NCI-H446 treated with DMSO at 0.1 percent for 48 hours (cell line): ENCODE measurements around the gene FGF3.

ENCODE experiments used
- DNase-seq: peaks from one replicate; lab custom pipeline; 2025; lab: John Stamatoyannopoulos, UW

FGF3 gene

DNA sequence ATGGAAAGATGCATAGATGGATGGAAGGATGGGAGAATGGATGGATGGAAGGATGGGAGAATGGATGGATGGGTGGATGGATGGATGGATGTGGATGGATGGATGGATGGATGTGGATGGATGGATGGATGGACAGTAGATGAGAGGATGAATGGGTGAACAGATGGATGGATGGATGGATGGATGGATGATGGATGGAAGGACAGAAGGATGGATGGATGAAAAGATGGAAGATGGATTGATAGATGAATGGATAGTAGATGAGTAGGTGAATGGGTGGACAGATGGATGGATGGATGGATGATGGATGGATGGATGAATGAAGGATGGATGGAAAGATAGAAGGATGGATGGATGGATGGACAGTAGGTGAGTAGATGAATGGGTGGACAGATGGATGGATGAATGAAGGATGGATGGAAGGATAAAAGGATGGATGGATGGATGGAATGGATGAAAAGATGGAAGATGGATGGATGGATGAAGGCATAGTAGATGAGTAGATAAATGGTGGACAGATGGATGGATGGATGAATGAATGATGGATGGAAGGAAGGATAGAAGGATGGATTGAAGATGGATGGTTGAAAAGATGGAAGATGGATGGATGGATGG, 15.5 kb downstream of the FGF3 start:
- DNase-seq = no peak

DNA sequence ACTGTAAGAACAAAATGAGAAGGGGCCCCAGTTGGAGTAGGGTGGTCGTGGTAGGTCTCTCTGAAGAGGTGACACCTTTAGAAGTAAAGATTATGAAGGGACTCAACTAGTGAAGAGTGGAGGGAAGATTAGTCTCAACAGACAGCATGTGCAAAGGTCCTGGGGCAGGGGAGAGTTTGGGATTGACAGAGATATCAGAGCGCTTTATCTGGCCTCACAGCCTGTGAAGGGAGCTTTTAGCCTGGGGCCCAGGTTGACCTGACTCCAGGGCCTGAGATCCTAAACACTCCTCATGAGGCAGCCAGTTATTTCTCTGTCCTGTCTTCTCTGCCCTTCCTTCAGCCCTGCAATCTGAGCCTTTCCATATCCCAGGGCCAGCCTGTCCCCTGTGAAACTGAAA, 16.2 kb downstream of the FGF3 start:
- no peak for DNase-seq

DNA sequence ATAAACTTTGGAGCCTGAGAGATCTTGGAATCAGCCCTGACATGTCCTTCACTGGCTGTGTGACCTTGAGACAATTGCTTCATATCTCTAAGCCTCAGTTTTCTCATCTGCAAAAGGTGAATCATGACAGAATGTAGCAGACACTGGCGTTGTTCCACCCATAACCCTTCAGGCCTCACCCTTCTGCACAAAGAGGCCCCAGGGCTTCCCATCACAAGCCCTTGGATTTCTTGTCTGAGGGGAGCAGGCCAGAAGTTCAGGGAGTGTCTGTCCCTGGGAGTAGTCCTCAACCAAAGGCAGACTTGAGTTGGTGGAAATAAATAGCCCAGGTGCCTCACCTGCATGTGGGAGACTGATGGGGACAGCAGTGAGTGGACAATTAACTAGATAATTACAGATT, 16.6 kb downstream of the FGF3 start:
- DNase-seq = no peak

DNA sequence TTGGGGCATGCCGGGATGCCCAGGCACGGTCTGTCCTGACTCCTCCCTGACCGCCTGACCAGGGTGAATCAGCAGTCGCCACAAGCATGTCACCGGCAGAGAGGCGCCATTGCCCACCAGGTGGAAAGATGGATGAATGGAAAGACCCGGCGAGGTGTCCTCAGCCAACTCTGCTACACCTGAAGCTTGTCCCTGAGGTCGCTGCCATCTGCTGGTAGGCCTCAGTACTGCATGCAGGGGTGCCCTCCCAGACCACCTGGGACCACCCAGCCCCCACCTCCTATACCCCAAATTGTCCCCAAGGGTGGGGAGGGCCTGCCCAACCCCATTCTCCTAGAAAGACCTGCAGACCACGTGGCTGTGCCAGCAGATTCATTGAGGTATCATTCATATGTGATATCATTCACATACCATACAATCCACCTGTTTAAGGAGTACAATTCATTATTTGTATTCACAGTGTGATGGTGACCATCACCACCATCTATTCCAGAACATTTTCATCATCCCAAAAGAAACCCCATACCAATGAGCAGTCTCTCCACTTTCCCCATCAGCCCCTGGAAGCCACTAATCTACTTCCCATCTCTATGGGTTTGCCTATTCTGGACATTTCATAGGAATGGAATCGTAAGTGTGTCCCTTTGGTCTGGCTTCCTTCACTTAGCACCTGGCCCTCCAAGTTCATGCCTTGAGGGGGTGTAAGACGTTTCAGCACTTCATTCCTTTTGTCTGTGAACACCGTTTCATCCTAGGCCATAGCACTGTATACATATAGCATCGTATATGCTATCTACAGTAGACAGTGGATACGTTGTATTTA, 17.5 kb downstream of the FGF3 start:
- no peak for DNase-seq

DNA sequence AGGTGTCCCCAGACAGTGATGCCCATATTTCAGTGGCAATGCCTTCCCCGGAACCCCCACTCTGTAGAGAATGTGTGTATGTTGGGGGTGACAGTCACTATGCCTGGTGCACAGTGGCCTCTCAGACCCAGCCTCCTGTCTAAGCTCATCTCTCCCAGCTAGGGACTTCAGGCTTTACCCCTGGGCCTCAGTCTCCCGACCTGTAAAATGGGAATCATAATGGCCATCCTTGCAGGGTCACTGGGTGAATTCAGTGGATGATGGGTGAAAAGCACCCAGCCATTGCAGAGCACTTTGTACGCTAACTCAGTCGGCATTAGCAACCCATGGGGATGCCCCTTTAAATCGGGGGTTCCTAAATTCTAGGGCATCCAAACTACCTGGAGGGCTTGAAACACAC, 18.9 kb downstream of the FGF3 start:
- DNase-seq = no peak

DNA sequence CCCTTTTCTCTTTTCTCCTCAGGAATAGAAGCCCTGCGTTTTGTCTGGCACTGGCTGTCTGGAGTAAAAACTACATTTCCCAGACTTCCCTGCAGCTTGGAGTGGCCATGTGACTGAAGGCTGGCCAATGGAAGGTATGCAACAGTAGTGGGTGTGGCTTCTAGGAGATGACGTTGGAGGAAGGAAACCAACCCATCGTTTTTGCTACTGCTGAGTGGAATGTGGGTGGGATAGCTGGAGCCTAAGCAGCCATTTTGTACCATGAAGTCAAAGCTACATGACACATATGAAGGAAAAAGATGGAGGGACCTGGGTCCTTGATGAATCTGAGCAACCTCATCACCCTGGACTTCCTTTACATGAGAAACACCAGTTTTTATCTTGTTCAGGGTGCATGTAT, 19.6 kb downstream of the FGF3 start:
- no peak for DNase-seq

DNA sequence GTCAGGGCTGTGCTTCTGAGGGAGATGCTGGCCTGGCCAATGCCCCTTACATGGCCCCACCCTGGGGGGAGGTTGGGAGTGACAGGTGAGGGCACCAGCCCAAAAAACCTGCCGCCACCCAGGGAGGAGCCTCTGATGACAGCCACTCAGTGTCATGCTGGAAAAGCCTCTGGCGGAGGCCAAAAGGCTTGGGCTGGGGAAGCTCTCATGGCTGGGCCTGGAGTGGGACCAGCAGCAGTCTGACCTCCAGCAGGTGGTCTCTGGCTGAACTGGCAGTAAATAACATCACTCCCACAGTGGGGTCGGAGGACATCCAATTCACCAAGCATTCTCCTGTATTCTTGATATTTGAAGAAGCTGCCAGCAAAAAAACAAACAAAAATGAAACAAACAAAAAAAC, 20.1 kb downstream of the FGF3 start:
- no peak for DNase-seq

DNA sequence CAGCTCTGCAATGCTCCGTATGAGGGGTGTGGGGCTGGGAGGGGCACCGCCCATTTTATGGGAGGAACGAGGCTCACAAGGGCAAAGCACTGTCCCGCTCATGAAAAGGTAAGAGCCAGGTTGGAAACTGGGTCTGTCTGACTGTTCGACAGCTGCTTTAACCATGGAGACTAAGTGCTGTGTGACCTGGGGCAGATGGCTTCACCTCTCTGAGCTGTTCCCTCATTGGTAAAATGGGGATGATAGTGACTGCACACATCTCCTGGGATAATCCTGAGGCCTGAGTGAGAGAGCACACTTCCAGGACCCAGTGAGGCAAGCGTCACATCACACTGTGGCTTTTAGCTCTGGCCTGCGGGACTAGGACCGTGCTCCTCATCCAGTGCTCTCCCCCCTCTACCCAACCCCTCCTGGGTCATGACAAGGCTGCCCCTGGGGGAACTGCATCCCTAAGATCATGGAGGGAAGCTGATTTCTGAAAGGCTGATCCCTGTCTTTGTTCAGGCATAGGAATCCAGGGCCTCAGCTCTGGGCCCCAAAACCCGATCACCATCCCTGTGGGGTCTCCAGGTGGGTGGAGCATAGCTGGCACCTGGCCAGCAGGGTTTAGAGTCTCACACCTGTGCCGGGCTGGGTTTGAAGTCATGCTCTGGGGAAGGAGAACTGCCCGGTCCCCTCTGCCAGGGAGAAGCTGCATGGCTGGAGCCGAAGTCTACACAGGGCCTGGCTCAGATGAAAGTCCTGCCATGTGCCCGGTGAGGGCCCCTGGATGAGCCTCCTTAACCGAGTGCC, 21.3 kb downstream of the FGF3 start:
- DNase-seq = no peak

DNA sequence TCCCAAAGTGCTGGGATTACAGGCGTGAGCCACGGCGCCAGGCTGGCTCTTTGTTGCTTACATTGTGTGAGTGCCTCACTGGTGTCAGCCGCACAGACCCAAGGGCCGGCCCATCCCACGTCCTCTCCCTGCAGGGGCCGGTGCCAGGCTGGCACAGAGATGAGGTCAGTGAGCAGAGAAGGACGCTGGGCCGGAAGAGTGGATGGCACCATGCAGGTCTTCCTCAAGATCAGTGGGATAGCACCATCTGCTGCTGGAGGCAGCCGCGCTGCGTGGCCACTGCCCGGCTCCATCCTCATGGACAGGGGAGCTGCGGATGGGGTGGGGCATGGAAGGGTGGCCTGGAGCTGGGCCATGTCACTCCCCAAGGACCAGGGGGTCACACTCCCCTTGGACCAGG, 22.1 kb downstream of the FGF3 start:
- no peak for DNase-seq

DNA sequence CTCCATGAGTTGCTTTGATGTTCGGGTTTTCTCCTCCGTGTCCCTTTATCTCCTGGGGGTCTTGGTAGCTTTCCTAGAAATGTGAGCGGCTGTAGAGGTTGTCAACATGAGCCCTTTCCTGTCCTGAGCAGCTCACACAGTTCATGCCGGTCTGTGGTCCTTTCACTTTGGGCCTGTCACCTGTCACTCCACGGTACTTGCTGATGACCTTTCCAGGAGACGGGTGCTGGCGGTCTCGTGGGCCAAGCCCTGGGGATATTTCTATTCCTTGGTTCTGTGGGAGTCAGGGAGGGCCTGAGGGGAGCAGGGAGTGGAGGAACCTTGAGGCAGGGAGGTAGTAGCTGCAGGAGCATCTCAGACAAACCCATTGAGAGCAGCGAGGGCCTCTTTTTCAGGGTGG, 23.2 kb downstream of the FGF3 start:
- no peak for DNase-seq

DNA sequence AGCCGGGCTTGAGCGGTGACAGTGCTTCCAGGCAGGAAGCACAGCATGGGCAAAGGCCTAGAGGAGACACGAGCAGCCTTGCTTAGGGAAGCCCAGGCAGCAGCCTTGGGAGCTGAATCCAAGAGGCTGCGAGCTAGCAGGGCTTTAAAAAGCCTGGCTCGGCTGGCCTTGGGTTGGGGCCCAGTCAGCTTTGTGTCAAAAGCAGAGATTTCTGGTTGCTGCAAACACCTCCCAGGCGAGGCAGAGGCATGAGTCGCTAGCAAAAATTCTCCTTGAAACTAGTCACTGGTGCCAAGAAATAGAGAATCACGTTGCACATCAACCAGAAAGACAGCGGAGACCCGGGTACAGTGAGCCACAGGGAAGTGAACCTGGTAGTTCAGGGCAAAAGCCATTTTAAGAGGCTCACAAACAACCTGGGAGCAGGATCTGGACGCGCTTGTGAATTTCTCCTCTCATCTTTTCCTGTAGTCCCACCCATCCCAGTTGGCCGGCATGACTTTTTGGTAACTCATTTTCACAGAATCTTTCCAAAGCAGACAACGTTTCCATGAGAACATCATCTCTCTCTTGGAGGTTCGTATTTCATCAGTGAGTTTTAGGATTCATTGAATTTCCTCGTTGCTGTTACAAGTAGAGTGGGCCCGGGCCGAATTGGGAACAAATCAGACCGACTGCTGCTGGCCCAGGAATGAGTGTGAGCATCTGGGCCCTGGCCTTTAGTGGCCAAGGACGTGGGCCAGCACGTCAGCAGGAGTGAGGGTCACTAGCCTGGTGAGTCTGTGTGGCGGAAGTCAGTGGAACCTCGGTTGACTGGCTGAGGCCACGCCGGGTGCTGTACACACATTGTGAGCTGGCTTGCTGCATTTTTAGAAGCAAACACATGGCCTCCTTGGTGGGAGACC, 27.7 kb downstream of the FGF3 start:
- no peak for DNase-seq

DNA sequence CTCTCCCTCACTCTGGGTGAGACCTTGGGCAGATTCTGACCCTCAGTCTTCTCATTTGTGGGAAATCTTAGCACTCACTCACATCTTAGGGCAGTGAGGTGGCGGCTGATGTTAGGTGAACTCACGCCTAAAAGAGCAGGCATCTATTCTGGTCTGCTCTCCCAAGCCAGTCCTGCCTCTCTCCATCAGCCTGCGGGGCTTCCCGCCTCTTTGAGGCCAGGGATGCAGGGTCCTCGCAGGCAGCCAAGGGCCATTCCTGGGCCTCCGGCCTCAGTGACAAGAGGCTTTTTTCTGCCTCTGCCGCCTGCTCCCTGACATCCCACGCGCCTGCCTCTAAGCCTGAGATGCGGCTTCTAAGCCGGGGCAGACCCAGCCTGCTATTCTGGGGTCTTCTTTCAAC, 30.3 kb downstream of the FGF3 start:
- DNase-seq = no peak

DNA sequence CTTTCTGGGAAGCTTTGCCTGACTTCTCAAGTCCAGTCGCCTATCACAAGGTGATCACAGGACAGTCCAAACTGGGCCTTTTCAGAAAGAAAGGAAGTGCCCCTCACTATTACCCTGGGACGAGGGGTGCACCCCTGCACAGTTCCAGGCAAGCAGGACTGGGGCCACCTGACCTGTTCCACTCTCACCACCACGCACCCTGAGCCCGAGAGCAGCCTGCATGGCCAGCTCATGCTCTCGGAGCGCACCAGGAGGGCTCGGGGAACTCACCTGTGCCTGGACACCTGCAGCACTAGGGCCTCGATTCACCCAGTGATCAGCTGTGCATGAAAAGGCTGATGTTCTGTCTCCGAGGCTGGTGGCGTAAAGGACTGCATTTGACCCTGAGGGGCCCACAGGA, 31.3 kb downstream of the FGF3 start:
- DNase-seq = no peak

DNA sequence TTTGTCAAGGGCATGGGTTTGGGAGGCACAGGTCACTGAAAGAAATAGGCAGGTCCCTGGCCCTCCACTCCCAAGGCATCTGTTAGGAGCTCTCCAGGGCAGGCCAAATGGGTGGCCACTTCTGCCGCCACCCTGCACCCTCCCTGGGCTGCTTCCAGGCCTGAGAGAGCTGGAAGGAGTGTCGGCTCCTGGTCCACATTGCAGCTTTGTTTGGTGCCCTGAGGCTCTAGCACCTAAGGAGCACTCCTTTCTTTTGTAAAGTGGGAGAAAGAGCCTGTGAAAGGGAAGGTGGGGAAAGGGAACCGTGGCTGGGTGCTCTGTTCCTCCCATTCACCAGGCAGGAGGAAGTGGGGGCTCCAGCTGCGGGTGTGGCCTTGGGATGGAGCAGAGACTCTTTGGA, 31.8 kb downstream of the FGF3 start:
- no peak for DNase-seq

DNA sequence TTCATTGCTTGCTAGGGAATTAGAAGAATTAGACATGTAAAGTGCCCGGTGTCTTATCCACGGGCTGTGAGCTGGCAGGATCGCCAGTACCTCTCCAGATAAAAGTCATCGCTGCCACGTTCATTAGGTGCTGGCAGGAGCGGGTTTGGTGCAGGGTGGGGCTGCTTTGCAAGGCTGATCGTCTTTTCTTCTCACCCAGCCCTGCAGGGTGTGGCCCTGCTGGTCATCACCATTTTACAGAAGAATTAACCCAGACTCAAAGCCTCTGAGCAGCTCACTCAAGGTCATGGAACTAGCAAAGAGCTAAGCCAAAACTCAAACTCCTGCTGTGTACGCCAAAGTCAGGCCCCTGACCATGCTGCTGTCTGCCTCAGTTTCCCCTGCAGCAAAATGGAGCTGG, 38.0 kb downstream of the FGF3 start:
- DNase-seq = no peak

DNA sequence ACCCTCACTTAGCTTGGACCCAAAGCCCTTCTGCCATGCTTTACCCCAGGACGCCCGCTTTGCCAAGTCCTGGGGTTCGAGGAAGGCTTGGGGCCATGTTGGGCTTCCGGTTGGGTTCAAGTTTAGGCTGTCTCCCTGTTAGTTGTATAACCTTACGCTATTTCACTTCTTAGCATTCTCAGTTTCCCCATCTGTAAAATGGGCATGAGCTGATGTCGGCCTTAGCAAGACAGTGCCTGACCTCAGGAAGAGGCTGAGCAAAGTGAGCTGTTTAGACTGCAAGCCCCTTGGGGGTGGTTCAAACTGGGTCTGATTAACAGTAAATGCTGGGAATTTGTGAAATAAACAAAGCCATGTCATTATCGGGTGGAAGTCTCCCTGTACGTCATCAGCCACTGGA, 40.8 kb downstream of the FGF3 start:
- no peak for DNase-seq

DNA sequence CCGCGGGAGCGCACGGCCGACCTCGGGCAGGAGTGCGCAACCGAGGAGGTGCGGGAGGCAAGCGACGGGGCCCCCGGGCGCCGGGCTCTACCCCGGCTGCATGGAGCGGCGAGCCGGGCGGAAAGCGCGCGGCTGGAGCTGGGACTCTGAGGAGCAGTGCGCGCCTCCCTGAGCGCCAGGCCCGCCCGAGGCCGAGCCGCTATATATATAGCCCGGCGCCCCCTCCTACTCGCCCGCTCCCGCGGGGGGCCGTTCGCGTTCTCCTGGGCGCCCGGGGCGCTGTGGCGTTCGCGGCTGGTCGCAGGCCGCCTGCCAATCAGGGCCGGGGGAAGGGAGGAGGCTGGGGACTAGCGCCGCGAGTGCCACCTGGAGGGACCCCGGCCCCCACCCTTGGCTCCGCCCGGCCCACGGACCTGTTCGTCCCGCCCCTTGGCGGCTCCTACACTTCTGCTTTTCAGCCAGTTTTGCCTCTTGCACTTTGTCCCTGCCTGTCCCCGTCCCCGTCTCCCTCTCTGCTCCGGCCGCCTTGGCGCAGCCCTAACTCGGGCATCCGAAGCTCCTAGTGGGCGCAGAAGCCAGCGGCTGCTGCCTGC, 44.0 kb downstream of the FGF3 start, which contains the start of gene FGF4:
Gene FGF4 (minus strand): TSS at position 179 of the 593 bp plus-strand sequence. CDS start 257 bp downstream, outside the sequence.
- no peak for DNase-seq

DNA sequence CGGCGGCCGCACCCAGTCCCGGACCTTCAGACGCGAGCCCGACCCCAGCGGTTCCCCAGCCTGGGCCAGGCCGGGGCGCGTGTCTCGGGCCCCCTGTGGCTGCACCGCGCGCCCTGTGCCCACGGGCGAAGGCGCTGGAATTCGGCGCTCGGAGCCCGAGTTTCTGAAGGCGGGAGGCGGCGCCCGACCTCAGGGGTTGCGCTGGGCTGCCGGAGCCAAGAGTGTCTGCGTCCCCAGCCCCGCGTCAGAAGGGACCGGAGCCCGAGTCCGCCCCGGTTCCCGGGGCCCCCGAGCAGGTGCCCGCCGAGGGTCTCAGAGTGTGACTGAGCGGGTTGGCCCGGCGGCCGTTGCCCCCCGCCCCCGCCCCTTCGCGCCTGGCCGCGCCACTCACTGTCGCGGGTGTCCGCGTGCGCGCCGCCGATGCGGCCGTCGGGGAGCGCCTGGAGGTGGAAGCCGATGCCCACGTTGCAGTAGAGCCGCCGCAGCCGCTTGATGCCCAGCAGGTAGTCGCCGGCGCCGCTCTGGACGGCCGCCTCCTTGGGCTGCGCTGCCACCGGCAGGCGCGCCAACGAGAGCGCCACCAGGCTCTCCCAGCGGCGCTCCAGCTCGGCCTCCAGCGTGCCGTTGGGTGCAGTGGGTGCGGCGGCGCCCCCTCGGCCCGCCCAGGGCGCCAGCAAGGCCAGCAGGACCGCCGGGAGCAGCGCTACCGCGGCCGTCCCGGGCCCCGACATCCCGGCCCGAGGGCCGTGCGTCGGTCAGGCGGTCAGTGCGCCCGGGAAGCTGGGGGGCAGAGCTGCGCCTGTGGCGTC, 44.7 kb downstream of the FGF3 start:
- DNase-seq = no peak

DNA sequence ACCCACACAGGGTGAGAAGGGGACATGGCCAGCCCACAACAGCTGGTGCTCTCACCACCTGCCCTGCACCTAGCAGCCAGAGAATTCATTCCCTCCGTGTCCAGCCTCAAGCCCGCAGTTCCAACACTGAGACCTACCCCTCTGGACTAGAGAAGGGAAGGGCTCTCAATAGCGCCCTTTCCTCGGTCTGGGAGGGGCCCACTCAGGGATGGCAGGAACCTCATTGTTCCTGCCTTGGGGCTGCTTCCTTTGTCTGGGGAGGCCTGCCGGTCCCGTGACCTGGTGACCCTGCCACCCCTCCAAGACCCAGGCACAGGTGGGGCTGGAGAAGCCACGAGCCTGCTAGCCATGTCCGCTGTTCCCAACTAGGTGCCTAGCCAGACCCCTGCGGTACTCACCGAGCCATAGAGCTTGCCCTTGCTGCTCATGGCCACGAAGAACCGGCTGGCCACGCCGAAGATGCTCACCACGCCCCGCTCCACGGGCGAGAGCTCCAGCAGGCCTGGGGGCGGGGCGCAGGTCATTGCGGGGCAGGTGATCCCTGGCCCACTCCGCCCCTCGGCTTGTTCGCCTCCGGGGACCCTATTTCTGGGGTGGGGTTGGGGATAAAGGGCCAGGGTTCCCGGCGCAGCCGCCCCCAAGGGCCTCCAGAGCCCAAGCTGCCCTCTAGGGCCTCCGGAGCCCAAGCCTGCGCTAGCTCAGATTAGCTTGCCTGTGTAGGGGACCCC, 45.4 kb downstream of the FGF3 start:
- no peak for DNase-seq

DNA sequence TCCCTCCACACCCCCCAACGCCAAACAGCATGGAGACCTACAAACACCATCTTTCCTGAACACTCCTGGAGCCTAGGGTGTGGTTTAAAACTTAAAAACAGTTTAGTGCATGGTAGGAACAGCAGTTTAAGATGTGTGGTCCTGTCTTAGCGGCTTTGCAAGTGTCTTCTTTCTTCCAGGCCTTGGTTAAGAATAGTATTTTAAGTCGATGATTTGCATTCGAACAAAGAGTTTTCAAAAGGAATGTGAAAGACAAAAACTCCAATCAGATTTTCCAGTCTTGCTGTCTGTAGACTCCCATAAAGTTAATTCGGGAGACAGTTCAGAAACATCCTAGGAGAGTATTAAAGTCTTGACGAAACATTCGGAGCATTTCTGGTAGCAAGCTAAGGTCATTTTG, 47.8 kb downstream of the FGF3 start:
- DNase-seq = no peak
